Right hindlimb (tissue), 1 donor: ENCODE results near the gene ZNF319.

Experiments
- DNase-seq: peaks from one replicate; pipeline ENCODE4 v3.0.0-alpha.2; 2018

Gene ZNF319

GRCh38 chr16:57971848-57972247 is 28.6 kb downstream of the ZNF319 start:
- DNase-seq: no peak

GRCh38 chr16:57970970-57971369 is 29.5 kb downstream of the ZNF319 start, which contains the start of gene CNGB1:
CNGB1 (minus strand) TSS chr16:57971128; CDS start chr16:57967286, 3,842 bp downstream.
- DNase-seq: no peak

- no peak for DNase-seq
Measured at GRCh38 chr16:57970319-57970718, 30.2 kb downstream of the ZNF319 start.

GRCh38 chr16:57969451-57970123 is 30.9 kb downstream of the ZNF319 start:
- DNase-seq: no peak

GRCh38 chr16:57967916-57968315 is 32.6 kb downstream of the ZNF319 start:
- no peak for DNase-seq

GRCh38 chr16:57966986-57967385 is 33.5 kb downstream of the ZNF319 start:
- DNase-seq: peak; percentile 4

GRCh38 chr16:57966204-57966771 is 34.2 kb downstream of the ZNF319 start:
- peak; percentile 11 for DNase-seq

GRCh38 chr16:57964157-57964700 is 36.2 kb downstream of the ZNF319 start:
- DNase-seq: no peak

- DNase-seq: no peak
Measured at GRCh38 chr16:57962756-57963155, 37.7 kb downstream of the ZNF319 start.

GRCh38 chr16:57962046-57962445 is 38.4 kb downstream of the ZNF319 start:
- DNase-seq: no peak

- no peak for DNase-seq
Measured at GRCh38 chr16:57961538-57961937, 38.9 kb downstream of the ZNF319 start.

GRCh38 chr16:57960826-57961472 is 39.5 kb downstream of the ZNF319 start:
- DNase-seq: no peak

- DNase-seq: no peak
Measured at GRCh38 chr16:57960310-57960709, 40.2 kb downstream of the ZNF319 start.

- no peak for DNase-seq
Measured at GRCh38 chr16:57959804-57960203, 40.7 kb downstream of the ZNF319 start.

GRCh38 chr16:57959121-57959520 is 41.4 kb downstream of the ZNF319 start:
- no peak for DNase-seq

GRCh38 chr16:57958544-57958943 is 41.9 kb downstream of the ZNF319 start:
- no peak for DNase-seq

- no peak for DNase-seq
Measured at GRCh38 chr16:57957673-57958392, 42.6 kb downstream of the ZNF319 start.

GRCh38 chr16:57956924-57957672 is 43.4 kb downstream of the ZNF319 start:
- no peak for DNase-seq

- DNase-seq: no peak
Measured at GRCh38 chr16:57956270-57956808, 44.1 kb downstream of the ZNF319 start.

- DNase-seq: no peak
Measured at GRCh38 chr16:57955572-57956188, 44.8 kb downstream of the ZNF319 start.

GRCh38 chr16:57953857-57954256 is 46.6 kb downstream of the ZNF319 start:
- DNase-seq: no peak

GRCh38 chr16:57952909-57953308 is 47.6 kb downstream of the ZNF319 start:
- no peak for DNase-seq
